GM12873 (cell line): ENCODE measurements around the gene IL13.

Experiments used
- TF ChIP-seq, protein P1 (sequence below): IDR thresholded peaks from 2 replicates; pipeline ENCODE4 v1.5.1; 2012; ENCODE audit warnings: low read depth, mild to moderate bottlenecking, moderate library complexity, low read length, control low read depth; ENCODE audit not compliant: insufficient read depth; ENCODE audit errors: missing control alignments

IL13 gene

DNA sequence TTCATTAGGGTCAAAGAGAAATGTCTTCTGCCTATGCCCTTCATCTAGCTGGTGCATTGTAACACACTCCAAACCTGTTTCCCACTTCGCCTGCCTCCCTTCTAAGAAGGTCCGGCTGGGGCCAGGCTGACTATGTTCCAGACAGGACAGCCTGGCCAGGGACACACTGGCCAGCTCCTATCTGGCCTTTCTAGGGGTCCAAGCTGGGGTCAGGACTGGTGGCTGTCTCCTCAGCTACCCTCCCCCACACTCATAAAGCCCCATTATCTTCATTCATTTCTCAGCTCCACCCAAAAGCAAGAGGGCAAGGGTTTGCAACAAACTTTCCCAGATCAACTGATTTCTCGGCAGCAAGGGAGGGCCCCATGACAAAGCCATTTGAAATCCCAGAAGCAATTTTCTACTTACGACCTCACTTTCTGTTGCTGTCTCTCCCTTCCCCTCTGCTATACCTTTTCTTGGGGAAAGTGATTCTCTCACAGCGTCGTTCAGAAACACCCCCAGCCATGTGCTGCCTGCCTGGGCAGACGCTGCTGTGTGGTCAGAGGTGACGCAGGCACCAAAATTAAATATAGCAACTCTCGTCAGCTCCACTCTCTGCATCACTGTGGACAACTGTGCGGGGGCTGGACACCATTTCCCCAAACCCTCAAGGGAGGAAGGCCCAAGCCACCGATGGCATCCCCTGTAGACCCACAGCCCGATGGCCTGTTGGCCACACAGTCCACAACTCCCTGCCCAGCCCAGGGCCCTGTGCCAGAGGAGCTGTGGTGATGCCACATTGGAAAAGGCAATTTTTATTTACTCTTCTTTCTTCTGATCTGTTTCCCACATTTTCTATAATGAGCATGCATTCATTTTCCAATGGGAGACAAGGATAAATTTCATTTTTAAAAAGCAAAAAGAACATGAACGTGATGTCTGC lies 6.1 kb downstream of the IL13 start:
- TF ChIP-seq, protein P1, sequence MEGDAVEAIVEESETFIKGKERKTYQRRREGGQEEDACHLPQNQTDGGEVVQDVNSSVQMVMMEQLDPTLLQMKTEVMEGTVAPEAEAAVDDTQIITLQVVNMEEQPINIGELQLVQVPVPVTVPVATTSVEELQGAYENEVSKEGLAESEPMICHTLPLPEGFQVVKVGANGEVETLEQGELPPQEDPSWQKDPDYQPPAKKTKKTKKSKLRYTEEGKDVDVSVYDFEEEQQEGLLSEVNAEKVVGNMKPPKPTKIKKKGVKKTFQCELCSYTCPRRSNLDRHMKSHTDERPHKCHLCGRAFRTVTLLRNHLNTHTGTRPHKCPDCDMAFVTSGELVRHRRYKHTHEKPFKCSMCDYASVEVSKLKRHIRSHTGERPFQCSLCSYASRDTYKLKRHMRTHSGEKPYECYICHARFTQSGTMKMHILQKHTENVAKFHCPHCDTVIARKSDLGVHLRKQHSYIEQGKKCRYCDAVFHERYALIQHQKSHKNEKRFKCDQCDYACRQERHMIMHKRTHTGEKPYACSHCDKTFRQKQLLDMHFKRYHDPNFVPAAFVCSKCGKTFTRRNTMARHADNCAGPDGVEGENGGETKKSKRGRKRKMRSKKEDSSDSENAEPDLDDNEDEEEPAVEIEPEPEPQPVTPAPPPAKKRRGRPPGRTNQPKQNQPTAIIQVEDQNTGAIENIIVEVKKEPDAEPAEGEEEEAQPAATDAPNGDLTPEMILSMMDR, result no peak

DNA sequence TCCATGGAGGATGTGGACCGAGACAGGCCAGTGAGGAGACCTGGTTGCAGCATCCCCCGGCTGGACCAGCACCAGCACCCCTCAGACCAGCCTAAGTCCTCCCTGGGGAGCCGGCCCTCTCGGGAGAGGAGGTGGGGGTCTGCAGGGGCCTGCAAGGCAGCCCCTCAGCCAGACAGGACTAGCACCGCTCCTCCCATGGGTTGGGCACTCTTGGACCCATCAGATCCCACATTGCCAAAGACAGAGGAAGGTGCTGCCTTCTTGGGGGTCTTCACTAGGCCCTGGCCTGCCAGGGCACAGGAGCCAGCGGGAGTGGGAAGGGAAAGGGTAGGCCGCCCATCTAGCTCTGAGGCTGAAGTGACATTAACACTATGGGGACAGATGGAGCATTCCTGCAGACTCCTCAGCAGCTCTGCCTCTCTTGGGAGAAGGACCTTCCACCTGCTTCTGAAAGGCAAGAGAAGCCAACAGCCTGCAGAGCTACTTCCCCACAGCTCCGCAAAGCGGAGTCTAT lies 6.8 kb downstream of the IL13 start:
- TF ChIP-seq, protein P1, result no peak

DNA sequence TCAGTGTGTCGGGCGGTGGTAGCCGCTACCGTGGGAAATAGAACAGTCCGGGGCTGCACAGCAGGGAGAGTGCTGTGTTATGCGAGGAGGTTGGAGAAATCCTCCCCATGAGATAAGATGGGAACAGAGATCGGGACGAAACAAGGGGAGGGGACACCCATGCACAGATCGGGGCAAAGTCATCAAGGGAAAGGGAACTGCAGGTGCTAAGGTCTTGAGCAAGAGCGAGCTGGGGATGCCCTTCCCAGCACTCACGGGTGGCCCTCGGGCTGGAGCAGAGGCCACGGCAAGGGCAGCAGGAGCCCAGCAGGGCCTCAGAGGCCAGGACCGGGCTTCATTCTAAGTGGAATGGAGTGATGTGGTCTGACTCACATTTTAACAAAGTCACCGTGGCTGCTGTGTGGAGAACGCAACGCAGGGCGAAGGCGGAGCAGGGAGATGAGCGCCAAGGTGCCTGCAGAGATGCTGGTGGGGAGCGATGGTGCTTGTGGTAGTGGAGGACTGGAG lies 7.7 kb downstream of the IL13 start:
- TF ChIP-seq, protein P1, result no peak

DNA sequence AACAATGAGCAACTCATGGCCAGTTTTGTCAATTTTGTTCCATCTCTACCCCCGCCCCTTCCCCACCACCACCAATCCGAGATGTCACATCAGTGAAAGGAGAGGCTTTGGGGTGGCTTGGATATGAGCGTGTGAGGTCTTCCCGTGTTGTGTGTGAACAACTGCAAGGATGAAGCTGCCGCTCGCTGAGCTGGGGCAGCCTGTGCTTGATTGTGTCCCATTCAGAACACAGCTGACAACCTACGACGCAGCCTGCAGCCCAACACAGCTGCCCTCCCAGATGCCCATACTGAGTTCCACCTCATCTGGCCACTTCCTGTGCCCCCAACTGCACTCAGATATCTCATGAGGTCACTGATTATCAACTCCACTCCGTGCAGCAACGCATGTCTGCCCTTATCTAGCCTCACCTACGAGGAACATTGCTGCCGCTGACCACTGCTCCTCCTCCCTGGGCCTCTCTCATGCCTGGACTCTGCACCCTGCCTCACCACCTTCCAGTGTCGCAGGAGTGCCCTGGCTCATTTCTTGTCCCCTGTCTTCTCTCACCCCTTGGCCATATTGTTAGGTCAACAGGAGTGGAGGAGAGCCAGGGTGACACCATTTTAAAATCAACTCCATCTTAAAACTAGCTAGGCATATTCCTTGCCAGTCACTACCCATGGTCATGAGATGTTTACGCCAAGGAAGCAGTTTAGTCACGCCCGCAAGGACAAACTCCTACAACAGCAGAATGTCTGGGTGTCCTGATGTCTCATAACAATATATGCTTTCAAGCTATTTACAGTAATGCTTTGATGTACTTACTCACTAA lies 8.5 kb downstream of the IL13 start:
- TF ChIP-seq, protein P1, result no peak

DNA sequence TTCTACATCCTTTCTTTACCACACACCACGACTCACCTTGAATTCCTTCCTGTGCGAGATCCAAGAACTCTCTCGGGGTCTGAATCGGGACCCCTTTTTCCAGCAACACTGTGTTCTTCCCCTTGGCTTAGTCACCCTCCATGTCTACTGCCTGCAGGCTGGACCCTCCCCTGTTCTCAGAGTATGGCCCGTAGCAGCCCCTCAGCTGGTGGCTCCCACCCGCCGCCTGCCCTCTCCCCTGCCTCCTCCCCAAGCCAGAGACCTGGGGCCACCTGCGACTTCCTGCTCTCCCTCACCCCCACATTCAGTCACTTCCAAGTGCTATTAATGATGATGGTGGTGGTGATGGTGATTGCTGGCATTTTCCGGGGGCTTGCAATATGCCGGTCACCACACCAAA lies 9.3 kb downstream of the IL13 start:
- TF ChIP-seq, protein P1, result no peak

DNA sequence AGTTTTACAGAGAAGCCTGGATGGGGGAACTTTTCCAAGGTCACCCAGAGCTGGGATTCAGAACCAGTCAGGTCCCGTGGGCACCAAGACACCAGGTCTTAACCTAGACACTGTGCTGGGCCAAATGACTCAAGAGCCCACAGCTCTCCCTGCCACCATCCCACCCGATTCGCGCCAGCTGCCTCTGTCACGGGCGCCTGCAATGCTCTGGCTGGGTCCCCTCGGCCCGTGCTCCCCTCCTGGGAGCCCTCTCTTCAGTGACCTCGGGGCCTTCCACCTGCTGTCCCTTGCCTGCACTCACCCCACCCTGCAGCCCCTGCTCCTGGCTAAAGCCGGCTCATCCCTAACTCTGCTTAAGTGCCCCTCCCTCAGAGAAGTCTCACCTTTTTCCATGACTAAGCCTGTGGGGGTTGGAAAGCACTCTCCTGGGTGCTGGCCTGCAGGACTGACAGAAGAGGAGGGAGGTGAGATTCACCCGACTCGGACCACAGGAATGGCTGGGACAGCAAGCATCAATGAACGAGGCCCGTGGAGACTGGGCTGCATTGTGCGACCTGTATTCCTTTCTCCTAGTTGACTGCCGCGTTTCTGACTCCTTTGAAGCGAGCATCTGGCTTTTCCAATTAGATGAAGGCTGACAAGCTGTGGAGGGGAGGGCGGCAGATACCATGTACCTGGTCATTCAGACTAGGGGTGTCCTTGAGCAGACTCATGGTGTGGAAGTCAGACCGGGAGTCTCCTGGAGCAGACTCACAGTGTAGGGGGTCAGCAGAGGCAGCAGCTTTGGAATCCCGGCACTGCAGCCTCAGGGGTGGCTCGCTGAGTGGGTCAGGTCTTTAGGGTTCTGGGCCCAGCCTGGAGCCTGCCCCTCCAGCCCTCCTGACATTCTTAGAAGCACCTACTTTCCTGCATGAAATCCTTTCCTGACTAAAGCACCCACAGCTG lies 10.1 kb downstream of the IL13 start:
- TF ChIP-seq, protein P1, result no peak
